ENCODE measurements around the gene PGA3.
"Not testable (repeated sequence)": the region's sequence is repeated elsewhere in the genome, so short reads cannot be mapped to it uniquely, and the experiment has no call there.

- not testable (repeated sequence) for TF ChIP-seq CTCF, POLR2AphosphoS5, POLR2A, EP300 (IDR thresholded peaks at IDR 0.05)
Observed at GRCh38 chr11:61218306-61218705, 15.0 kb downstream of the PGA3 start.
